A204.1 (cell line): ENCODE measurements around the gene LGI4.

Source experiments
- FAIRE-seq: peaks from 2 replicates; lab custom pipeline; 2012; peaks lifted over from hg19 to GRCh38; lab: Jason Lieb, UNC

Gene LGI4

DNA sequence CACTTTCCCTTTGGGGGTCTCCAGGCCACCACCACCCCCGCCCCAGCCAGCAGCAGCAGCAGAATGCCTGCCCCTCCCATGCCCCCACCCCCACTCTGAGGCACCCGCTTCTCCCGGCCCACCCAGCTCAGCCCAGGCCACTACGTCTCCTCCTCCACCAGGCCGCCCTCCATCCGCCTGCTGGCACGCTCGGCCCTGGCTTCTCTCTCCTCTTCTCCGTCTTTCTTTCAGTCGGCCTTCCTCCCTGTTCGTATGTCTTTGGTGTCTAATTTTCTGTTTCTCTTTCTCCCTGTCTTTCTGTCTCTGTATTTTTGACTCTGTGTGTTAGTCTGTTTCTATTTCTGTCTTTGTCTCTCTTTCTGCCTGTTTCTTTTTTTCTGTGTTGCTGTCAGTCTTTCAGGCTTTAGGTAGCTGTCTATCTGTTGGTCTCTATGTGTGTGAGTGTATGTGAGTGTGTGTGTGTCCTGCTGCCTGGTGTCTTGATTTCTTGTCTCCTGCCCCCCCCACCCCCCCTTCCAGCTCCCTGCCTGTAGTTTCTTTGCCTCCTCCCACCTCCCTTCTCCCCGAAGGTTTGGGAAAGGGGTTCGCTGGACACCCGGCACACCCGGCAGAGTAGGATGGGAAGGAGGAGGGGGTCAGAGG lies at the start of gene LGI4:
Gene LGI4 (minus strand): TSS at position 459 of the 642 bp plus-strand sequence. CDS start 379 bp downstream, at position 80.
- no peak for FAIRE-seq

GRCh38 chr19:35184267-35184666 lies 49.4 kb upstream of the LGI4 start:
- FAIRE-seq, result no peak

DNA sequence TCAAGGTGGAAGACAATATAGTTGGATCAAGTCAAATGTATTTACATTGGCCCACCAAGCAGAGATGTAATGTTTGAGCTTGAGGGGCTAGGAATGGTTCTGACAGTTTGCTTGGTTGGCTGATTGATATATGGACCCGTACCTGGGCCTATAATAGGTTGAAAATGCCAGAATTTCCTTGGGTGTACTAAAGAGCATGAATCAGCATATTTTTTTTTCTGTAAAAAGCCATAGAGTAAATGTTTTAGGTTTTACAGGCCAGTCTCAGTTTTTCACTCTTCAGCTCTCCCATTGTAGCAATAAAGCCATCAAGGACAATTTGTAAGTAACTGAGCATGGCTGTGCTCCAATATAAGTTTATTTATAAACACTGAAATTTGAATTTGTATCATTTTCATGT lies 46.5 kb upstream of the LGI4 start:
- FAIRE-seq, result no peak

GRCh38 chr19:35179830-35180229 lies 45.0 kb upstream of the LGI4 start:
- FAIRE-seq, result no peak

DNA sequence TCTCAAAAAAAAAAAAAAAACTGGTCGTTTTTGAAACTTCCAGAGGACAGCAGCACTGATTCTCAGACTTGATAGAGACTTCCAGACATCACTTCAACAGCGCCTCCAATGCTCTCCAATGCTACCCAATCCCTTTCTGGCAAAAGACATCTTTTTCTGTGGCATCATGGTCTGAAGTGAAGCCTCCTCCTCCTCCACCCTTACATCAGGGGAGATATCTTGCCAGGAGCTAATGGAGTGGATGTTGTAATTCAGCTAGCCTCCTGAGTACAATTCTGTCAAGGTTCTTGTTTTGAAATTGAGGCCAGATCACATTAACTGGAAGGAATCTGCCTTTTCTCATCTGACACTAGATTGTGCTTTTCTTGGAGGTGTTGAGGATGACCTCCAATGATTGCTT lies 43.8 kb upstream of the LGI4 start:
- FAIRE-seq, result no peak

DNA sequence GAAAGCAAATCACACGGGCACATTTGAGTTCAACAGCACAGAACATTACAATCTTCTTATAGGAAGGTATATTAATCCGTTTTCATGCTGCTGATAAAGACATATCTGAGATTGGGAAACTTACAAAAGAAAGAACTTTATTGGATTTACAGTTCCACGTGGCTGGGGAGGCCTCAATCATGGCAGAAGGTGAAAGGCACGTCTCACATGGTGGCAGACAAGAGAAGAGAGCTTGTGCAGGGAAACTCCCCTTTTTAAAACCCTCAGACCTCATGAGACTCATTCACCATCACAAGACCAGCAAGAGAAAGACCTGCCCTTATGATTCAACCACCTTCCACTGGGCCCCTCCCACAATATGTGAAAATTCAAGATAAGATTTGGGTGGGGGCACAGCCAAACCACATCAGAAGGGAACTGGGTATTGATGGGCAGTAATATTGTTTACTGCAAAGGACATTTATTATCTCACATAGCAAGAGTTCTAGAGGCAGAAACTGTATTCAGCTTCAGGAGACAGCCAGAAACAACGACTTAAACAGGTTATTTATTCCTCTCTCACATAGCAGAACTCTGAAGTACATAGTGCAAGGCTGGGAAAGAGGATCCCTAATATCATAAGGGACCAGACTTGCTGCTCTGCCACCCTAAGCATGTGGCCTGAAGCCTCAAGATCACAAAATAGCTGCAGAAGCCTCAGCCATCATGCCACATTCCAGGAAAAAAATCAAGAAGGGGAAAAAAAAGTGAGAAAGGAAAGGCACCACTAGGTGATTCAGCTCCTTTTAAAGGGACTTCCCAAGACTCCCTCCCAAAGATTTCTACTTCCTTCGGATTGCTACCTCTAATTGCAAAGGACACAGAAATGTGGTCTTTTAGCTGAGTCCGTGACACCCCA lies 42.8 kb upstream of the LGI4 start:
- FAIRE-seq, result no peak

DNA sequence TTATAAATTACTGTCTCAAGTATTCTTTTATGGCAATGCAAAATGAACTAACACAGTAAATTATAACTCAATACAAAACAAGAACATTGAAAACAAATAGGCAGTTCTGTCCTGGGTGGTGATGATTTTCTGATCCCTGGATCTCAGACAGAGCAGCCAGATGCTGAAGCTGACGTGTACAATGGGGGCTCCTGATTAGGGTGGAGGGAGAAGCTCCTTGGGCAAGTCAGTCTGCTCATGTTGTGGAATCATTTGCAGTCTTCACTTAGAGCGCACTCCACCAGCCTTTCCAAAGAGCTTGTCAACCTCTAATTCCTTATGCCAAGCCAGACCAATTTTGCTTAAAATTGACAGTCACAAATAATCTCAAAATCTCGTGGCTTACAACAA lies 41.3 kb upstream of the LGI4 start:
- no peak for FAIRE-seq

GRCh38 chr19:35174226-35174625 lies 39.4 kb upstream of the LGI4 start:
- FAIRE-seq, result no peak

GRCh38 chr19:35171730-35172129 lies 36.9 kb upstream of the LGI4 start:
- no peak for FAIRE-seq

DNA sequence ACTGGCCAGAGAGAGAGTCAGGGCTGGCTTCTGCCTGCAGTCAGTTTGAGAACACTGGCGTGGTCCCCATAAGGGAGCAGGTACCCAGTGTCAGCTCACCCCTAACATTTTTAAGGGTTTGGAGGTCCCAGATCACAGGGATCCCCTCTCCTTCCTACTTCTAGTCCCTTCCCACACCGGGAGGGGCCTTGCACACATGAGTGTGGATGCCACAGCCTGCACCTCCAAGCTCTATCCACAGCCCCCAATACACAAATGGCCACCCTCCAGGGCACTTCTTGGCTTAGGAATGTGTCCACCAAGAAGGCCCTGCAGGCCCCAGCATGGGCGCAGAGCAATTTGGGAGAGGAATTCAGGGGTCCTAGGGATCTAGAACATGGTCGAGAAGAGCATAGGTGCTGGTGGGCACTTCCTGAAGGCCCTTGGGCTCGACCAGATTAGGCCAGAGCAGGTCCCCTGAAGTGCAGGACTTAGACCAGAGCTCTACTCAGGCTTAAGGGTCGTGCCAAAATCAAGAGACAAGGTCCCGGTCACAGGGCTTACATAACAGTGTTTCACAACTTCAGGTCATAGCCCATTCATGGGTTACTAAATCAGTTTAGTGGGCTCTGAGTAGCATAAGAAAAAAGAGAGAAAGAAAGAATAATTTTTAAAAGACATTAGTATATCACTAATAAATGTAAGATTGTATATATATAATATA lies 35.7 kb upstream of the LGI4 start:
- FAIRE-seq, result no peak

GRCh38 chr19:35169221-35169995 lies 34.5 kb upstream of the LGI4 start:
- no peak for FAIRE-seq

GRCh38 chr19:35168196-35168595 lies 33.3 kb upstream of the LGI4 start:
- no peak for FAIRE-seq

DNA sequence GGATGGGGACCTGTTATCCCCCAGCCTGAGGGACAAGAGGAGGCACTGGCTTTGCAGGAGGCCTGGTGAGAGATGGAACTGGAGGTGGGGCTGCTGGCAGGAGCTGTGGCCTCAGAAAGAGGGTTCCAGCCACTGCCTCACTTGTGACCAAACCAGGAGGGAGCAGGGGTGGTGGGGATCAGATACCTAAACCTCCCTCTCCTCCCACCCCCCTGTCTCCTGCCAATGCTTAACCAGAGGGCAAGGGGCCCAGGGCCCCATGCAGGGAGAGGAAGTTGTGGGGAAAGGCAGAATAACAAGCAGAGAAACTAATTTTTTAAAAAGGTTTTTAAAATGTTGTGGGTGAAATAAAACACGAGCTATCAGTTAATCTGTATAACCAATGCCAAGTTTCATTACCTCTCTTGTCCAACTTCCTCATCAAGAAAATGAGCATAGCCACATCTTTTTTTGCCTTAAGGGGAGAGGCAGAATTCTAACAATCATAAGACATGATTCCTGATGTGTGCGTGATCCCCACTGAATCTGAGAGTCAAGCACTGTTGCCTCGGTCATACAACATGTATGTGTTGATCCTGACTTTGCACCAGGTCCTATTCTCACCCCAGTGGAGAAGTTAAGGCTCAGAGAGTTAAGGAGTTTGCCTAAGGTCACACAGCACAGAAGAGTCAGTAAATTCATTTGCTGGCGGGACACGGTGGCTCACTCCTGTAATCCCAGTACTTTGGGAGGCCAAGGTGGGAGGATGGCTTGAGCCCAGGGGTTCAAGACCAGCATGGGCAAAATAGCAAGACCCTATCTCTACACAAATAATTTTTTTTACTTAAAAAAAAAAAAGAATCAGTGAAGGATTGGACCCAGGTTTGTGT lies 32.6 kb upstream of the LGI4 start:
- no peak for FAIRE-seq

- no peak for FAIRE-seq
Observed at GRCh38 chr19:35166100-35167063, 31.5 kb upstream of the LGI4 start.

GRCh38 chr19:35165200-35166058 lies 30.6 kb upstream of the LGI4 start:
- no peak for FAIRE-seq

DNA sequence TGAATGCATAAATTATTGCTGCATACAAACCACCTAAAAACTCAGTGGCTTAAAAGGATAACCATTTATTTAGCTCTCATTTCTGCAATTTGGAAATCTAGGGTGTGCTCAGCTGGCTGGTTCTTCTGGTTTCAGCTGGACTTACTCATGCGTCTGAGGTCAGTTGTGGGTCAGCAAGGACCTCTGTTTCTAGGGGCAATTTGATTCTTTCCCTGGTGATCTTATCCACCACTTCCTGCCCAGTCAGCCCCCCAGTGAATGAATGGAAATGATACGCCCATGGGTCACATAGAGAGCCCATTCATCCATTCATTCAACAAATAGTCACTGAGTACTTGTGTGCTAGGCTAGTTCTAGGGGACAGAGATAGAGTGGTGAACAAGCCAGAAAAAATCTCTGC lies 29.6 kb upstream of the LGI4 start:
- no peak for FAIRE-seq

GRCh38 chr19:35162471-35163326 lies 27.8 kb upstream of the LGI4 start:
- no peak for FAIRE-seq

DNA sequence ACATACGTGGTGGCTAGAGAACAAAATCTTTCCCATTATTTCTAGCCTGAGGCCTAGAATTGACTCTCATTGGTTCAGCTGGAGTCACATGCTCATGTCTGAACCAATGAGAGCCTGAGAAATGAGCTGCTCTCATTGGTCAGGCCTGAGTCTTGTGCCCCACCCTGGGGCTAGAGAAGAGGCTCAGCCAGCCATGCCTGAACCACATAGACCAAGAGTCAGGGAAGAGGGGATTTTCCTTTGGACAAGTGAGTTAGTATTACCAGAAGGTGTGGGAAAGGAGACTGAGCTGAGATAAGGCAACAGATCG lies 26.5 kb upstream of the LGI4 start:
- FAIRE-seq, result no peak
